ENCODE measurements around the gene KLF14. TPM values are rescaled to one million over a fixed set of nuclear protein-coding genes. Genes with fewer than 3 reads are reported as not detected.

Gene KLF14
- total RNA-seq, 1 experiment from 2014 or later, result not detected

DNA sequence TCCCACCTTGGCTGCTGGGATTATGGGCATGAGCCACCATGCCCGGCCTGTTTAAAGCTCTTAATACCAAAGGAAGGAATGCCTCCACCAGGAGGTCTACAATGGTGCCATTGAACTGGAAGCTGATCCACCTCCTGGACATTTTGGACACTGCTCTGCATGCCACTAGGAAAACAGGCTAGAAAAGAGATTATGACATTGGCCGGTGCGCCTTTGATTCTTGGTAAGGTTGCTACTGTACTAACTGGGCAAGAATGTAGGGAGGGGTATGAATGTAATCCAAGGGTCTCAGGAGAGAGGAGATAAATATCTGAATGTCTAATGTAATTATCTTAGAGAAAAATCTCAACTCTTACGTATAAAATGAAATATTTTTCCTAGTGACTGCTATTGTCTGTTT lies 26.0 kb downstream of the KLF14 start:
- ChIA-PET CTCF (interaction anchor here (0.6 kb wide), 1 partner anchor 574 kb away, joined by 3 read pairs; no protein-coding TSS in a partner anchor), POLR2A (no interaction called here)
- Histone ChIP-seq H3K36me3 (ENCODE audit: control insufficient read depth, insufficient read depth, low read length) (no peaks in the 10 kb centered on the region), H3K4me3 (ENCODE audit: low read depth, low read length) (no peak overlapping the region), H3K9me3 (no peaks in the 10 kb centered on the region), H3K4me1 (no peaks in the 10 kb centered on the region), H3K27me3 (replicated peaks; ENCODE audit: control insufficient read depth, insufficient read depth, low read length) (no peaks in the 10 kb centered on the region; the same call in 1 of the 2 replicates)
- no TSS peak for BruUV-seq (replicated peaks)
- intact Hi-C loops (cut with micrococcal nuclease; ENCODE audit: unreplicated experiment), result no loop called here
- no peak overlapping the region for H3K4me3 Mint-ChIP-seq (ENCODE audit: unreplicated experiment)
- H3K4me1 Mint-ChIP-seq (ENCODE audit: low read depth, unreplicated experiment), result no peaks in the 10 kb centered on the region
- peaks cover 22% of the 10 kb centered on the region for H3K9me3 Mint-ChIP-seq (ENCODE audit: unreplicated experiment)
- no peak for DNase-seq
- H3K27ac Mint-ChIP-seq (ENCODE audit: unreplicated experiment), result no peak overlapping the region
- TF ChIP-seq, protein P1, sequence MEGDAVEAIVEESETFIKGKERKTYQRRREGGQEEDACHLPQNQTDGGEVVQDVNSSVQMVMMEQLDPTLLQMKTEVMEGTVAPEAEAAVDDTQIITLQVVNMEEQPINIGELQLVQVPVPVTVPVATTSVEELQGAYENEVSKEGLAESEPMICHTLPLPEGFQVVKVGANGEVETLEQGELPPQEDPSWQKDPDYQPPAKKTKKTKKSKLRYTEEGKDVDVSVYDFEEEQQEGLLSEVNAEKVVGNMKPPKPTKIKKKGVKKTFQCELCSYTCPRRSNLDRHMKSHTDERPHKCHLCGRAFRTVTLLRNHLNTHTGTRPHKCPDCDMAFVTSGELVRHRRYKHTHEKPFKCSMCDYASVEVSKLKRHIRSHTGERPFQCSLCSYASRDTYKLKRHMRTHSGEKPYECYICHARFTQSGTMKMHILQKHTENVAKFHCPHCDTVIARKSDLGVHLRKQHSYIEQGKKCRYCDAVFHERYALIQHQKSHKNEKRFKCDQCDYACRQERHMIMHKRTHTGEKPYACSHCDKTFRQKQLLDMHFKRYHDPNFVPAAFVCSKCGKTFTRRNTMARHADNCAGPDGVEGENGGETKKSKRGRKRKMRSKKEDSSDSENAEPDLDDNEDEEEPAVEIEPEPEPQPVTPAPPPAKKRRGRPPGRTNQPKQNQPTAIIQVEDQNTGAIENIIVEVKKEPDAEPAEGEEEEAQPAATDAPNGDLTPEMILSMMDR (IDR thresholded peaks at IDR 0.05; ENCODE audit: insufficient read depth in 1 of 2, low read depth in 1 of 2, low read length in 1 of 2, severe bottlenecking in 1 of 2, unreplicated experiment in 1 of 2), result no peak
- no peaks in the 10 kb centered on the region for H3K36me3 Mint-ChIP-seq (ENCODE audit: insufficient read depth, unreplicated experiment)
- H3K27me3 Mint-ChIP-seq (ENCODE audit: insufficient read depth, unreplicated experiment), result peaks cover 9% of the 10 kb centered on the region

DNA sequence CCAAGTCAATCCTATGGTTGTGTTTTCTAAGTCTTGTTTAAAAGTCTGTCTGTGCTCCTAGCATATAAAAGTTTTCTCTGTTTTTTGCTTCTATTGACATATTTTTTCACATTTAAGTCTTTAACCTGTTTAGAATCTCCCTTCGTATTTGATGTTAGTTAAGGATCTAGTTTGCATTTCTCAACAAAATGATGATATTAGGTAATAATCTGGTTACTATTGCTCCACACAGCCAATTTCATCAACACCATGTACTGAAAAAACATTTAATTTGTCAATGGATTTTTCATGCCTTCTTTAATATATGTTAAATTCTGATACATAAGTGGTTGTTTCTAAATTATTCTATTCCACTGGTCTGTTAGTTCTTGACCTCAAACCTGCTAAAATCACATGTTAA lies 30.2 kb downstream of the KLF14 start:
- no peak overlapping the region for H3K27ac Mint-ChIP-seq (ENCODE audit: unreplicated experiment)
- no peaks in the 10 kb centered on the region for H3K9me3 ChIP-seq
- no peaks in the 10 kb centered on the region for H3K36me3 ChIP-seq (ENCODE audit: control insufficient read depth, insufficient read depth, low read length)
- ChIA-PET POLR2A (no interaction called here), CTCF (no interaction called here)
- intact Hi-C loops (cut with micrococcal nuclease; ENCODE audit: unreplicated experiment), result no loop called here
- no peak overlapping the region for H3K4me3 Mint-ChIP-seq (ENCODE audit: unreplicated experiment)
- H3K4me1 ChIP-seq, result no peaks in the 10 kb centered on the region
- H3K27me3 Mint-ChIP-seq (ENCODE audit: insufficient read depth, unreplicated experiment), result peaks cover 9% of the 10 kb centered on the region
- DNase-seq, result no peak
- no peaks in the 10 kb centered on the region for H3K4me1 Mint-ChIP-seq (ENCODE audit: low read depth, unreplicated experiment)
- H3K27me3 ChIP-seq (replicated peaks; ENCODE audit: control insufficient read depth, insufficient read depth, low read length), result no peaks in the 10 kb centered on the region
- no peaks in the 10 kb centered on the region for H3K36me3 Mint-ChIP-seq (ENCODE audit: insufficient read depth, unreplicated experiment)
- peaks cover 22% of the 10 kb centered on the region for H3K9me3 Mint-ChIP-seq (ENCODE audit: unreplicated experiment)
- TF ChIP-seq, protein P1 (IDR thresholded peaks at IDR 0.05; ENCODE audit: insufficient read depth in 1 of 2, low read depth in 1 of 2, low read length in 1 of 2, severe bottlenecking in 1 of 2, unreplicated experiment in 1 of 2), result no peak
- BruUV-seq (replicated peaks), result no TSS peak
- H3K4me3 ChIP-seq (ENCODE audit: low read depth, low read length), result no peak overlapping the region

DNA sequence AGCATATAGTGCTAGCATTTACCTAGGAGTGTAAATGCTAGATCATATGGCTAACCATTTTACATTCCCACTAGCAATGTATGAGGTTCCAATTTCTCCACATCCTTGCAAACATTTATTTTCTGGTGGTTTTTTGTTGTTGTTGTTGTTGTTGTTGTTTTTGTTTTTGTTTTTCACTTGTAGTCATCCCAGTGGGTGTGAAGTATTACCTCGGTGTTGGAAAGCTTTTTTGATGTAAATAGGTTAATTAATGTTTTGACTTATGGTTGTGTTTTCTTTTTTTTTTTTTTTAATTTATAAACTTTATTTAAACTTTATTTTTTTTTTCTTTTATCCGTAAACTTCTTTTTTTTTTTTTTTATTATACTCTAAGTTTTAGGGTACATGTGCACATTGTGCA lies 32.4 kb downstream of the KLF14 start:
- H3K27me3 Mint-ChIP-seq (ENCODE audit: insufficient read depth, unreplicated experiment), result peaks cover 7% of the 10 kb centered on the region

More for the DNA sequence above, 32.4 kb downstream of the KLF14 start:
- no peak for DNase-seq
- intact Hi-C loops (cut with micrococcal nuclease; ENCODE audit: unreplicated experiment), result no loop called here
- BruUV-seq (replicated peaks), result no TSS peak
- Mint-ChIP-seq H3K9me3 (ENCODE audit: unreplicated experiment) (peaks cover 11% of the 10 kb centered on the region), H3K36me3 (ENCODE audit: insufficient read depth, unreplicated experiment) (no peaks in the 10 kb centered on the region), H3K27ac (ENCODE audit: unreplicated experiment) (no peak overlapping the region), H3K4me3 (ENCODE audit: unreplicated experiment) (no peak overlapping the region), H3K4me1 (ENCODE audit: low read depth, unreplicated experiment) (no peaks in the 10 kb centered on the region)
- ChIA-PET CTCF (no interaction called here), POLR2A (no interaction called here)
- H3K9me3 ChIP-seq, result no peaks in the 10 kb centered on the region; the same call in 1 of the 2 replicates
- H3K4me3 ChIP-seq (ENCODE audit: low read depth, low read length), result no peak overlapping the region
- H3K4me1 ChIP-seq, result no peaks in the 10 kb centered on the region
- no peaks in the 10 kb centered on the region for H3K27me3 ChIP-seq (replicated peaks; ENCODE audit: control insufficient read depth, insufficient read depth, low read length)
- TF ChIP-seq, protein P1 (IDR thresholded peaks at IDR 0.05; ENCODE audit: insufficient read depth in 1 of 2, low read depth in 1 of 2, low read length in 1 of 2, severe bottlenecking in 1 of 2, unreplicated experiment in 1 of 2), result no peak
- no peaks in the 10 kb centered on the region for H3K36me3 ChIP-seq (ENCODE audit: control insufficient read depth, insufficient read depth, low read length)

Data from Caco-2 (cell line).